ENCODE measurements around the gene PHF2.

DNA sequence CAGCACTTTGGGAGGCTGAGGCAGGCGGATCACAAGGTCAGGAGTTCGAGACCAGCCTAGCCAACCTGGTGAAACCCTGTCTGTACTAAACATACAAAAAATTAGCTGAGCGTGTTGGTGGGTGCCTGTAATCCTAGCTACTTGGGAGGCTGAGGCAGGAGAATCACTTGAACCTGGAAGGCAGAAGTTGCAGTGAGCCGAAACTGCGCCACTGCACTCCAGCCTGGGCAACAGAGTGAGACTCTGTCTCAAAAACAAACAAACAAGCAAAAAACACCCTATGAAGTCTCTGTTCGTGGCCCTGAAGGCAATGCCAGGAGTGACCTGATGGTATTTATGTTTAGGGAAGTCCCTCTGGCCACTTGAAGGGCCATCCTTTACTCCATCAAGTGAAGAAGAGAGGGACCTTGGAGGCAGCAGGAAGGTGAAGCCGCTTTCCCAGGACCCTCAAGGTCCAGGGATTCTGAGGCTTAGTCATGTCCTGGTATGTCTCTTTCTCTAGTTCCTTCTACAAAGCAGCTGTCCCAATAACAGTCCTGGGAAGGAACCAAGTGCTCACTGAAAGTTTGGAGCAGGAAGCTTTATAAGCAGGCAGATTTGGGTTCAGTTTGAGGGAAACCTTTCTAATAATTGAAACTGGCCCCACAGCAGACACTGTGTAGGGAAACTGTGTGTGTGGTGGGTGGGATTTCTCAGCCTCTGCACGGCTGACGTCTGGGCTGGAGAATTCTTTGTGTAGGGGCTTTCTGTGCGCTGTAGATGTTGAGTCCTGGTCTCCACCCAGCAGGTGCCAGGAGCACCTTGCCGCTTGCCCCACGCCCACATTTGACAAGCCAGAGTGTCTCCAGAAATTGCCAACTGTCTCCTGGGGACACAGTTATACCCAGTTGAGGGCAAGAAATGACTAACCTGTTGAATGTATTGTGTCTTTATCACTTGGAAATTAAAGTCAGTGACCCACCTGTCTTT, 12.5 kb downstream of the PHF2 start:
- TF ChIP-seq POLR2A (IDR thresholded peaks at IDR 0.05; ENCODE audit: low read depth, low read length): no peak
- no peak for TF ChIP-seq POLR2AphosphoS5 (IDR thresholded peaks at IDR 0.05; ENCODE audit: low read depth, low read length)
- no peak for TF ChIP-seq TAF1 (IDR thresholded peaks at IDR 0.05; ENCODE audit: borderline replicate concordance, low read depth, low read length)

Data from GM12892 (cell line).